ENCODE measurements around the gene GBP3. TPM values are rescaled to one million over a fixed set of nuclear protein-coding genes. Genes with fewer than 3 reads are reported as not detected.
"Not testable (repeated sequence)": the region's sequence is repeated elsewhere in the genome, so short reads cannot be mapped to it uniquely, and the experiment has no call there.

Gene GBP3
- total RNA-seq, 1 donor from 2014 or later, result 6.6 TPM

GRCh38 chr1:88983791-88984559 lies 38.7 kb downstream of the GBP3 start:
- no peak for DNase-seq (ENCODE audit: low spot score)
- intact Hi-C loops (cut with DNase I), result no loop called here

GRCh38 chr1:88982055-88982454 lies 40.6 kb downstream of the GBP3 start:
- no peak for DNase-seq (ENCODE audit: low spot score)
- intact Hi-C loops (cut with DNase I), result no loop called here

- intact Hi-C loops (cut with DNase I); DNase-seq (ENCODE audit: low spot score): not testable (repeated sequence)
Measured at GRCh38 chr1:88981506-88981905, 41.2 kb downstream of the GBP3 start.

GRCh38 chr1:88980870-88981269 lies 41.8 kb downstream of the GBP3 start:
- intact Hi-C loops (cut with DNase I), result no loop called here
- DNase-seq (ENCODE audit: low spot score), result no peak

GRCh38 chr1:88979749-88980116 lies 42.9 kb downstream of the GBP3 start:
- DNase-seq (ENCODE audit: low spot score), result no peak
- intact Hi-C loops (cut with DNase I), result no loop called here

- no peak for DNase-seq (ENCODE audit: low spot score)
- intact Hi-C loops (cut with DNase I), result no loop called here
Measured at GRCh38 chr1:88979054-88979748, 43.5 kb downstream of the GBP3 start.

GRCh38 chr1:88976235-88976634 lies 46.4 kb downstream of the GBP3 start:
- no peak for DNase-seq (ENCODE audit: low spot score)
- intact Hi-C loops (cut with DNase I), result no loop called here

GRCh38 chr1:88974616-88975172 lies 48.0 kb downstream of the GBP3 start:
- DNase-seq (ENCODE audit: low spot score); intact Hi-C loops (cut with DNase I): not testable (repeated sequence)

GRCh38 chr1:88973520-88974137 lies 49.0 kb downstream of the GBP3 start:
- DNase-seq (ENCODE audit: low spot score), result no peak
- intact Hi-C loops (cut with DNase I), result no loop called here

GRCh38 chr1:88961647-88962275 lies 60.9 kb downstream of the GBP3 start:
- intact Hi-C loops (cut with DNase I), result no loop called here
- no peak for DNase-seq (ENCODE audit: low spot score)

GRCh38 chr1:88961081-88961480 lies 61.6 kb downstream of the GBP3 start:
- intact Hi-C loops (cut with DNase I), result no loop called here
- DNase-seq (ENCODE audit: low spot score), result no peak

Other genes with a start within 250 kb of the GBP3 start
- gene GTF2B, start 131.3 kb downstream of the GBP3 start, total RNA-seq, result 11.6 TPM
- gene KYAT3, start 30.2 kb downstream of the GBP3 start, total RNA-seq, result 6.5 TPM
- gene RBMXL1, start 30.2 kb downstream of the GBP3 start, total RNA-seq, result 15.8 TPM
- 6.2 TPM for gene GBP1, start 42.3 kb upstream of the GBP3 start, total RNA-seq
- gene GBP2, start 103.2 kb upstream of the GBP3 start, total RNA-seq, result 9.5 TPM
- gene GBP7, start 153.1 kb upstream of the GBP3 start, total RNA-seq, result 0.08 TPM
- gene GBP4, start 176.1 kb upstream of the GBP3 start, total RNA-seq, result 6.4 TPM
- 0.94 TPM for gene GBP5, start 250.0 kb upstream of the GBP3 start, total RNA-seq